ENCODE results near the gene SCN8A.
"Not testable (repeated sequence)": the region's sequence is repeated elsewhere in the genome, so short reads cannot be mapped to it uniquely, and the experiment has no call there.

Gene SCN8A

GRCh38 chr12:51591016-51591901, at the start of gene SCN8A:
Gene SCN8A, plus strand, starts transcription at chr12:51591233. Its CDS starts 71,585 bp downstream, at chr12:51662818.
- peak; percentile 12 for DNase-seq

GRCh38 chr12:51546097-51546496, 44.9 kb upstream of the SCN8A start:
- no peak for DNase-seq

- no peak for DNase-seq
Observed at GRCh38 chr12:51547606-51548005, 43.4 kb upstream of the SCN8A start.

GRCh38 chr12:51548241-51548640, 42.8 kb upstream of the SCN8A start:
- DNase-seq = no peak

- DNase-seq = no peak
Observed at GRCh38 chr12:51549637-51550036, 41.4 kb upstream of the SCN8A start.

- DNase-seq = not testable (repeated sequence)
Observed at GRCh38 chr12:51568271-51569032, 22.6 kb upstream of the SCN8A start.

DNA sequence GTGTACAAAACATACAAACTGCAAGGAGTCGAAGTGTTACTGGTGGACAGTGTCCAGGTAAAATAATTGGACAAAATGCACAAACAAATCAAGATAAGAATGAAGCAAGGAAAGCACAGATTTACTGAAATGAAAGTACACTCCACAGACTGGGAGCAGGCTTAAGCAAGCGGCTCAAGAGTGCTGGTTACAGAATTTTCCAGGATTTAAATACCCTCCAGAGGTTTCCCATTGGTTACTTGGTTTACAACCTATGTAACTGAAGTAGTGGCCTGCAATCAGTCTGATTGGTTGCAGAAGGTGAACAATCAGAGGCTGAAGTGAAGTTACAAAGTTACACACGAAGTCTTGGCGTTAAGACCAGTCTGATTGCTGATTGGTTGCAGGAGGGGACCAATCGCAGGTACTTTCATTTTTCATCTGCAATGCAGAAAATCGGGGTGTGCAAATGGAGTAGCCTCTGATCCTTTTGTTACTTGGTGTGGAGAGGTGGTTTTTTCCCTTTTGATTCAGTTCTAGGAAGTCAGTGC, 11.6 kb upstream of the SCN8A start:
- no peak for DNase-seq

DNA sequence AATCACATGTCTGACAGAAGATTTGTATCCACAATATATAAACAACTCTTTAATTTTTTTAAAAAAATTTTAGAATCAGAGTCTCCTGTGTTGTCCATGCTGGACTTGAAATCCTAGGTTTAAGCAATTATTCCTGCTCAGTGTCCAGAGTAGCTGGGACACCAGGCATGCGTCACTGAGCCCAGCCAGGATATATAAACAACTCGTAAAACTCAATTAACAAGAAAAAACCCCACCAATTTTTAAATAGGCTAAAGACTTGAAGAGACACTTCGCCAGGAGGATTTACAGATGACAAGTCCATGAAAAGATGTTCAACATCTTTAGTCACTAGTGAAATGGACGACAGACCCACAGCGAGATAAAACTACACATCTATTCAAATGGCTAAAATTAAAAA, 2.0 kb upstream of the SCN8A start:
- no peak for DNase-seq

GRCh38 chr12:51589557-51590176, 1.4 kb upstream of the SCN8A start:
- DNase-seq = no peak

DNA sequence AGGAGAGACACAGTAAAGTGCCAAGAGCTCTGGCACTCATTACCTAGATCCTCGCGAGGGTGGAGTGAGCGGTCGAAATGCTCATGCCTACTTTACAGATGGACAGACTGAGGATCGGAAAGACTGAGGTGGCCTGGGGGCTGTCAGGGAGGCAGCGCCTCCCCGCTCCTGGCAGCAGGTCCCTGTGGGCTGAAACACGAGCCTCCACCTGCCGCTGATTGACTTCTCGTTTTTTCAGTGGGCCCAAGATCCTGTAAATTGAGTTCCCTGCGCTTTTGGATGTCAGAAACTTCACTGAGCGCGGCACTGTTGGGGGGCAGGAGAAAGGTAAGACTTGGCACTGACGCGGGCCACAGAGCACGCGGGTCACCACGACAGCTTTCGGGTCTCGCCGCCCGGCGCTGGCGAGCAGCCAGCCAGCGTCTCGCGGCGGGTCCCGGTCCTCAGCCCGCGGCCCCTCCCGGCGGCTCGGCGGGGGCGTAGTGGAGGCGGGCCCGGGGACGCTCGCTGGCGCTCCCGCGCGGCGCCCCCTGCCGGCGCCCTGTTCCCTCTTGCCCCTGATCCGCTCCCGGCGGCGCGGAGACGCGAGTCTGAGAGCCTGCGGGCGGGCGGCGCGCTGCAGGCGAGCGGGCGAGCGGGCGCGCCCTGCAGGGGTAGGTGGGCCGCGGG, 552 bp upstream of the SCN8A start:
- DNase-seq = peak; percentile 55

DNA sequence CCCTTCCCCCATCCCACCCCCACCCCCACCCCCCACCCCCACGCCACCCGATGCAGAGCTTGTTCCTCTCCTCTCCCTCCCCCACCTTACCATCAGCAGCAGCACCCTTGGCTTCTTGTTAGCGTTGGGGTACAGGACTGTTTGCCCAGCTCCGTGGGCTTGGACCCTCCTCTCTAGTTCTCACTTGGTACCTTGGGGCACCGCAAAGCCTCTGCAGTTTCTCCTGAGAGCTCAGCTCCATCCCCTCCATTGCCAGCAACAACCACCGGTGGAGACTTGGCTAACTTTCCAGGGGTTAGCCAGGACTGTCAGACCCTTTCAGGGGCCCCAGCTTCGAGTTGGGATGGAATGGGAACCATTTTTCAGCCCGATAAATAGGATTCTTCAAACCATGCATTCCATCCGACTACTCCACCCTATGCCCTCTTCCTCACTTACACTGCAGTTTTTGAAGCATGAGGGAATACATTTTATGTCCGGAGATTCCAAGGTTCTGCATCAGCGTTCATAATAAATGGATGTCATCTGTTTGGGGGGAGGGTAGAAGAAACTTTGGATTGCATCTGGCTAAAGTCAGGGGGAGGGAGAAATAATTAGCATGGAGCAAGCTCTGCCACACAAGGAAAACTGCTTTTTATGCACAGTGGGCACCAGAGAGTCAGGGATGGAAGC, 1.1 kb downstream of the SCN8A start:
- DNase-seq = no peak

GRCh38 chr12:51593021-51593420, 2.0 kb downstream of the SCN8A start:
- no peak for DNase-seq

- DNase-seq = no peak
Observed at GRCh38 chr12:51593539-51593938, 2.5 kb downstream of the SCN8A start.

DNA sequence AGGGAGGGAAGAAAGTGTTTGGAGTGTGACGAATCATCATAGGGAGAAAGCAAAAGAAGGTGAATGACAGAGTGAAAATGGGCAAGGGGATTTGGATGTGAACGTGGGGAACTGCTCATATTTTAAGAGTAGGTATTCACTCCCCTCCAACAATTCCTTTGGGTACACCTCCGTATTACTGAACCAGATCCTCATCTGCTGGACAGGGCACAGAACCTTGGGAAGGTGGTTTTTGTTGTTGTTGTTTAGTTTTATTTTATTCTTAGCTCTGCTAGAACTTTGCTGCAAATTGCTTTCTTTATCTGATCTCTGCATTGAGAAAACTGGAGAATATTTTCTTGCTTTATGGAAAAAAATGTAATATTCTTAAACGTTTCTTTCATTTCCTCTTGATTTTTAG, 7.1 kb downstream of the SCN8A start:
- no peak for DNase-seq

DNA sequence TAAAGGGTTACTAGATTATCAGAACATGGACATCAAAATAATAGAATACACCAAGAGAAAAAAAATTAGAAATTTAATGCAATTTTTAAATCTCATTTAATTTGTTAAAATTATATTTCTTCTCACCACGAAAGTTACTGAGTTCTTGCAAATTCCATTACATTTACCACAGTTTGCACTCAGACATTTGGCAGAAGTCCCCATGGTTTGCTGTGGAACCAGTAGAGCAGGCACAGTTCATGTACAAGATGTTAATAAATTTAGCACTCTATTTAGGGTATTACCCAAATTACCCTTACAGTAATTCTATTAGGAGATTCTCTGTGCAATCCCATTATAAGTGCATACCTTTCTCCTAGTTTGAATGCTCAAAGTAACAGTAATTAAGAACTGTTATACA, 9.7 kb downstream of the SCN8A start:
- DNase-seq = no peak

DNA sequence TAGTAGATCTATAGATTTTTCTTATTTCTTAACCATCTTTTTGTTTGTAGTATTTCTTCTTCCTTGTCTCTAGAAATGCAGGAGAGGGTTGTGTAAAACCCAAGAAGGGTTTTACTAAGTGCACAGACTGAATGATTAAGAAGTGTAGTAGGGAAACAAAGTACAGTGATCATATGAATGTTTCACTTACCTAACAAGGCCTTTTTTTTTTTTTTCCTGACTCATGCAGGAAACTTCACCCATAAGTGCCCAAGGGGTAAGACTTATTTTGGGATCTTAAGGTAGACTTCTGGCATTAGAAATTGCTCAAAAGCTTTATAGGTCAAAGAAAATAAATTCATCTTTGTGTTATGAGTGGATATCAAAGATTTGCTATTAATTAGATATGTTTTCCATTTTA, 10.2 kb downstream of the SCN8A start:
- no peak for DNase-seq

- not testable (repeated sequence) for DNase-seq
Observed at GRCh38 chr12:51605896-51606295, 14.9 kb downstream of the SCN8A start.

- not testable (repeated sequence) for DNase-seq
Observed at GRCh38 chr12:51607197-51607596, 16.2 kb downstream of the SCN8A start.

DNA sequence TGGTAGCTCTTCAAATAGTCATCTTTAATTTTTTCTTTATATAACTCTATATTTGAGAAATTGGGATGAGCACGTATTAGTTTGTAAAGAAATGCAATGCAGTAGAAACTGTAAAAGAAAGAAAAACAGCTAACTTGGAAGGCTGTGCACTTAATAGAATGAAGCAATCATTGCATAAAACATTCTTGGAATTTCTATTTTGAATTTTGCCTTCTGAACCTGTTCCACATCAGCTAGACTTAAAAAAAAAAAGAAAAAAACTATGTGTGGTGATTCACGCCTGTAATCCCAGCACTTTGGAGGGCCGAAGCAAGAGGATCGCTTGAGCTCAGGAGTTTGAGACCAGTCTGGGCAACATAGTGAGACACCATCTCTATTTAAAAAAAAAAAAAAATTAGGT, 29.4 kb downstream of the SCN8A start:
- DNase-seq = no peak

DNA sequence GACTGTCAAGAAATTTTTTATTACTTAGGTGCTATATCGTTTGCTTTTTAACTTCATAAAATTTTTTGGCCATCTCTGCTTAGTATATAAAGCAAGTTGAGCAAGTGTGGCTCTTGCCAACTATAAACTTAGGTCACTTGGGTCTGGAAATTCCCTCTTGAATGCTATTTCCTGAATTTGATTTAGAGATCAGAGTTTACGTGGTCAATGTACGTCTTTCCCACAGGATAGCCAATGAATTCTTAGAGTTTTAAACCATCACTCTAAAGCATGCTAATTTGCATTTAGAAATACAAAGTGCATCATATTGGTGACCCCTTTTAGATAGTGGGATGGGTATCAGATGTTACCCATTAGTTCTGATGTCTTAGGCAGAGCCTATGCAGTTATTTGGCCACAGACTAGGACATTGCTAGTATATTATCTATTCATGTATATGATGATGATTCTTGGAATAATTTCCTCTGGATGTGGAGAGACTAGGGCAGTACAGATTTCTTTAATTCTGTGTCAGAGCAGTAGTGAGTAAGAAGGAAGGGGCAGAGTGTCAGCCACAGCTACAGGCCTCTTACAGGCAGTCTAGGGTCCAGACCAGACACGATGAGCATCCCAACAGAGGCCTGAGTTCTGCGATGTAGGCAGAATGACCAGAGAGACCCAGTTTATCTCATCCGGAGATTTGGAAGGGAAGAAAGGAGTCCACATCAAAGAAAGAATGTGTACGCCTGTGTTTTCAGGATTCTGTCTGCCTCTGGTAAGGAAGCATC, 30.3 kb downstream of the SCN8A start:
- no peak for DNase-seq

GRCh38 chr12:51622564-51622963, 31.5 kb downstream of the SCN8A start:
- no peak for DNase-seq

All from activated effector memory CD4-positive, alpha-beta T cell treated with Interleukin-2 at 50 U/mL for 16 hours (primary cell).